CD4-positive, alpha-beta T cell treated with Interleukin-17A for 4 hours (primary cell): ENCODE data around the gene PFKL.

Experiments used
- DNase-seq: peaks from one replicate; pipeline ENCODE4 v3.0.0-alpha.2; 2020; ENCODE audit warnings: mixed read lengths

Gene PFKL

DNA sequence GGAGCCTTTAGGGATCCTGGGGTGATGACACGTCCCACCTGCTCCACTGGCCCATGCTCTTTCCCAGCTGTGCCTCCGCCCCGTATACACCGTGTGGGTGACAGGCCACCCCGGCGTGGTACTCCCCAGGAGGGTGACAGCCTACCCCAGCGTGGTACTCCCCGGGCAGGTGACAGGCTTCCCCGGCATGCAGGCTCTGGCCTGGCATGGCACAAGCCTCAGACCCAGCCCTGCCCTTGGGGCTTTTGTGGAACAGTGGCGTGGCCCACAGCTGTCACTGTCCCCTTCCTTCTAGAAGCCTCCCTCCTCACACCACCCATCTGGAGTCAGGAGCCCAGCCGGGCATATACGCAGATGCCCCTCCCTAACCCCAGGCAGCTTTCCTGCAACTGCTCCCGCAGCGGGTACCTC, 4.7 kb upstream of the PFKL start:
- no peak for DNase-seq

DNA sequence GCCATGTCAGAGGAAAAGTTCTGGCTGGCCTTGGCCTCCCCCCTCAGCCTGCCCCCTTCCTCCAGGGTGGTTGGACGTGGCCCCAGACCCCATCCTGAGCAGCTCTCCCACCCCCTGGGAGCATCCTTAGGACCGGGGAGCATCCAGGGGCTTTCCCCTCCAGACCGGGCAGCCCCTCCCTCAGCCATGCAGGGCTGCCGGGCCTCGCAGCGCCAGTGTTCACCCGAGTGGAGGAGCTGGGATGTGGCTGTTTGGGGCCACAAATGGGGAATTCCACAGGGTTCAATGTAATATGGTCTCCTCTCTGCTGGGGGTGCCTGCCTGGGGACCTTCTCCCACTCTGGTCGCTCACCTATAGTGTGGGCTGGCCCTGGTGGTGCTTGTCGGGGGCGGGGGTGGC, 4.2 kb upstream of the PFKL start:
- DNase-seq, result no peak

DNA sequence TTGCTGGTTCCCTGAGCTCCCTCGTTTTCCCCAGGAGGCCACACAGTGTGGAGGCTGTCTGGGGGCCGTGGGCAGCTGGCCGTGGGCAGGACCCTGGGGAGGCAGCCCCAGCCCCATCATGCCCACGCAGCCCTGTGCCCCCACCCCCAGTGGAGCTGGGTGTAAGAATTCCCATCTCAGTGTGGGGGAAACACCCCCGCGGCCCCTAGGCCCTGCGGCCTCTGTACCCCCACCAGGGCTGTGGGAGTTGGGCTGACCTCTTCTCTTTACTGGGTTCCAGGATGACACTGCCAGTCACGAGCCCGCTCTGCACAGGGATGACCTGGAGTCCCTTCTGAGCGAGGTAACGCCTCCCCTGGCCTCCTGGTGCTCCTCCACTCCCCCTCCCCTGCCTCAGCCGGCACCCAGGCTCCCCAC, 3.7 kb upstream of the PFKL start:
- DNase-seq, result no peak

DNA sequence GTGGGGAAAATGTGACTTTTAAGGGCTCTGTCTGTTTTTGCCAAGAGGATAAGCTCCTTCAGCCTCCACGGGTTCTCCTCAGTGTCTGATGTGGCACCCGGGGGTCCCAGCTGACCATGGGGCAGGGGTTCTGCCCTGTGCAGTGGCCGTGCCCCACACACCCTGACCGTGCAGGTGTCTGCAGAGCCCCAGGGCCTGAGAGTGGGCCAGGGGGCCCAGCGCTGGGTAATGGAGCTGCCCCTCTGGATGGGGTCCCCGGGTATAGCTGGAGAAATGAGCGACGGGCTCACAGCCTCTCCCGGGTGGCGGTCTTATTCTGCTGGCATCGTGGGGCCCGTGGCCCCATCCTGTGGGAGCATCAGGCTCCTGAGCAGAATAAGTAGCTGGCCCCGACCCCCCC, 2.9 kb upstream of the PFKL start:
- DNase-seq, result no peak

DNA sequence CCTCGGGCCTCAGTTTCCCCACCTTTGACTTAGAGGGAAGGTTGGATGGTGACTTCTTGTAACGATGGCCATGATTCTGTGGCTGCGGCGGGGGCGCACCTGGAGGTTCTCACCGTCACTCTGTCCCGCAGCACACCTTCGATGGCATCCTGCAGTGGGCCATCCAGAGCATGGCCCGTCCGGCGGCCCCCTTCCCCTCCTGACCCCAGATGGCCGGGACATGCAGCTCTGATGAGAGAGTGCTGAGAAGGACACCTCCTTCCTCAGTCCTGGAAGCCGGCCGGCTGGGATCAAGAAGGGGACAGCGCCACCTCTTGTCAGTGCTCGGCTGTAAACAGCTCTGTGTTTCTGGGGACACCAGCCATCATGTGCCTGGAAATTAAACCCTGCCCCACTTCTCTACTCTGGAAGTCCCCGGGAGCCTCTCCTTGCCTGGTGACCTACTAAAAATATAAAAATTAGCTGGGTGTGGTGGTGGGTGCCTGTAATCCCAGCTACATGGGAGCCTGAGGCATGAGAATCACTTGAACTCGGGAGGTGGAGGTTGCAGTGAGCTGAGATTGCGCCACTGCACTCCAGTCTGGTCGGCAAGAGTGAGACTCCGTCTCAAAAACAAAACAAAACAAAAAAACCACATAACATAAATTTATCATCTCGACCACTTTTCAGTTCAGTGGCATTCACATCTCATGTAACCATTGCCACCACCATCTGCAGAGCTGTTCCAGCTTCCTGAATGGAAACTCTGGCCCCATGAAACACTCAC, 2.1 kb upstream of the PFKL start:
- DNase-seq, result peak; percentile 83

DNA sequence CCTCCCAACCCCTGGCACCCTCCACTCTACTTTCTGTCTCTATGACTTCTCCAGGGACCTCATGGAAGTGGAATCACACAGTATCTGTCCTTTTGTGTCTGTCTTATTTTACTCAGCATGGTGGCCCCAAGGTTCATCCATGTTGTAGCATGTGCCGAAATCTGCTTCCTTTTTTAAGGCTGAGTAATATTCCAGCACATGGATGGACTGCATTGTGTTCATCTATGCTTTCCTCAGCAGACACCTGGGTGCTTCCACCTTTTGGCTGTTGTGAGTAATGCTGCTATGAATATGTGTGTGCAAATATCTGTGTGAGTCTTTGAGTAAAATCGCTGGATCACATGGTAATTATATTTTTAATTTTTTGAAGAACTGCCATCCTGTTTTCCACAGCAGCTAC, 1.6 kb upstream of the PFKL start:
- DNase-seq, result no peak

DNA sequence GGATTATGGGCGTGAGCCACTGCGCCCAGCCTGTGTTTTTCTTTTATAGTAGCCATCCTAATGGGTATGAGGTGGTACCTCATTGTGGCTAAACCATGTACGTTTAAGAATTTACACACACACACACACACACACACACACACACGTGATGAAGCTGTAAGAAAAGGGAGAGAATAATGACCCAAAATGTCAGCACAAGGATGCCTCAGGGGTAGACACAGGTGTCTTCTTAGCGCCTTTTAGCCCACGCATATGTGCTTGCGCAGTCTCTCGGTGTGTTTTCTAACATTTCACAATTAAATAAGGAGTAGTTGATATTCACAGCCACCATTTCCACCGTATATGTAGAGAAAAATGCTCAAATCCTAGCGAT, 782 bp upstream of the PFKL start:
- peak; percentile 19 for DNase-seq

DNA sequence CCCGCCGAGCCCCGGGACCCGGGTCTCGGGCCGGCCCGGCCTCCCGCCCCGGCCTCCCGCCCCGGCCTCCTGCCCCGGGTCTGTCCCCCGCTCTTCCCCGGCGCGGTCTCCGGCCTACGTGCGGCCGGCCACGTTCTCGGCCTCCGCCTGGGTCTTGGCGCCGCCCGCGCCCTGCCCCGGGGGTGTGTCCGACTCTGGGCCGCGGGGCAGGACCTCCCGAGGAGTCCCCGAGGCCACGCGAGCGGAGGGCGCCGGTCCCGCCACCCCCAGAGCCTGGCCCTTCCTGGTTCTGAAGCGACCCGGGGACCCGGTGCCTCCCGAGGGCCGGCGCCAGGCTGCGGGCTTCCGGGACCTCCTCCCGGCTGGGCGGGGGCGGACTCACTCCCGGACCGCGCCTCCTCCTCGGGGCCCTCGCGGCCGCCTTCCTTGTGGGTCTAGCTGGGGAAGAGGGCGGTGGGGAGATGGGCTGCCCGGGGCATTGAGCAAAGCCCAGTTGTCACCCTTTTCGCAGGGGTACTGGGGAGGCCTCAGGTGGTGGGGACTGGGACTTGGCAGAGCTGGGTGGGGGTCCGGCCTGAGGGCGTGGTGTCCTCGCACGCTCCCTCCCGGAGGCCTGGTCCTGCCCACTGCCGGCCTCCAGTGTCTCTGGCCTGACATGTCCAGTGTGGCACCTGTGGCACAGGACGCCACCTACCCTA, 558 bp downstream of the PFKL start:
- peak; percentile 77 for DNase-seq

DNA sequence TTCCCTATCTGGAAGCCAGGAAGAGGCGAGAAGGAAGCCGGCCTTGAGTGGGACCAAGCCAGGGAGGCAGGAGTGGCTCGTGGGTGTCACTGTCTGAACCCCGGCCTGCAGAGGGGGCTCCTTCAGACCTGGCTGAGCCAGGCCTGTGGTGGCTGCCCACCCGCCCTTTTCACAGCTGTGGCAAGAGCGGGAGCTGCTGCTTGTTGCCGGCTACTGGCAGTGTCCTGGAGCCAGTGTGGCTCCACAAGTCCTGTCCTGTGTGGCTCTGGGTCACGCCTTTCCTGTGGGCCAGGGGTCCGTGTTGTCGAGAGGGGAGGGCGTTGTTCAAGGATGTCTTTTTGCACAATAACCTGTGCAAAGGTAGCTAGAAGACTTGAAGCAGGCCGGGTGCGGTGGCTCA, 1.3 kb downstream of the PFKL start:
- DNase-seq, result no peak

DNA sequence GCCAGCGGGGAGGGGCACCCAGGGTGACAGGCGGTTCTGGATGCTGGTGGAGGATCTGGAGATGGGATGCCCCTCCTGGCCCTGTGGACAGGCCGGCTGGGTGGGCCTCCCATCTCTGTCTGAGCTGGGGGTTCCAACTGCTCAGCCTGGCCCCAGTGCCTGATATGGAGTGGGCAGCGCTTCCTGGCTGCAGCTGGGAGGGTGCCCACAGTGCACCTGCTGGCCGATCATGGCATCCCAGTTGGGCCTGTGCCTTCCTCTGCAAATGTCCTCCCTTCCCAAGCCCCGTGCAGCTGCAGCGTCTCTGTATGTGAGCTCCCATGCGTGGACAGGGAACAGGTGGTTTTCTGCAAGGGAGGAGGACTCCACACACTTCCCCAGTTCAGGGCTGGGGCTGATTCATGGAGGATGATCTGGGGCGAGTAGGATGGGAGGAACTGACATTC, 2.1 kb downstream of the PFKL start:
- no peak for DNase-seq

DNA sequence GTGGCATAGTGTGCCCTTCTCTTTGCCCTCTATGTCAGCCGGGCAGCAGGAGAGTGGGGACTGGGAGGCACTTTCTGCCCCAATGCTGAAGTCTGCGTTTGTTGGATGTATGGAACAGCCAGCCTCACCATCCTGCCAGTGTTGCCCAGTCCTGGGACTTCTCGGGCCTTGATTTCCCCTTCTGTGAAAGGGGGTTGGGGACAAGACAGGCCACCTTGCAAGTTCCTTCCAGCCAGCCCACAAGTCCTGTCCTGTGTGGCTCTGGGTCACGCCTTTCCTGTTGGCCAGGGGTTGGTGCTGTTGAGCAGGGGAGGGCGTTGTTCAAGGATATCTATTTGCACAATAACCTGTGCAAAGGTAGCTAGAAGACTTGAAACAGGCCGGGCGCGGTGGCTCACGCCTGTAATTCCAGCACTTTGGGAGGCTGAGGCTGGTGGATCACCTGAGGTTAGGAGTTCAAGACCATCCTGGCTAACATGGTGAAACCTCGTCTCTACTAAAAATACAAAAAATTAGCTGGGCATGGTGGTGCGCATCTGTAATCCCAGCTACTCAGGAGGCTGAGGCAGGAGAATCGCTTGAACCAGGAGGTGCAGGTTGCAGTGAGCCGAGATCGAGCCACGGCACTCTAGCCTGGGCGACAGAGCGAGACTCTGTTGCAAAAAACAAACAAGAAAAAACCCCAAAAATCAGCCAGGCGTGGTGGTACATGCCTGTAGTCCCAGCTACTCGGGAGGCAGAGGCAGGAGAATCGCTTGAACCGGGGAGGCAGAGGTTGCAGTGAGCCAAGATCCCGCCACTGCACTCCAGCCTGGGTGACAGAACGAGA, 2.9 kb downstream of the PFKL start:
- peak; percentile 25 for DNase-seq

DNA sequence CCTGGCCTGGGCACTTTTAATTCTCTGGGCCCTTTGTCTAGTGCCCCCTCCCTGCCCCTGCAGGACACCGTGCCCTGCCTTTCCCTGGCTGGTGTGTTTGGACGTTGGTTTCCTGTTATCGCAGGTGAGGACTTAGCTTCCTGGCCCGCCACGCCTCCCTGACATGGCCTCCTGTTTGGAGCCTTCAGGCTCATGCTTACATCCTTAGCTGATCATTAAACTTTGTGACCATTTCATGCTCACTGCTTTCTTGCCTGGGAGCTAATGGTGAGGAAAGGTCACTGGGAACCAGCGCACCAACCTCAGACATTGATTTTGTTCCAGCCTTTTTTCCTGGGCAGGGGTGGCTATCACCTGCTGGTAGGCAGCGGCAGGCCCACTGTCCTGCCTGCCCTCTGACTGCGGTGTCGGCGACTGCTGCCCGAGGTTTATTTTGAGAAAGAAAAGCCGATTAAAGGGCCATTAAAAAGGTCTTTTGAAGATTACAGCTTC, 3.7 kb downstream of the PFKL start:
- peak; percentile 50 for DNase-seq

DNA sequence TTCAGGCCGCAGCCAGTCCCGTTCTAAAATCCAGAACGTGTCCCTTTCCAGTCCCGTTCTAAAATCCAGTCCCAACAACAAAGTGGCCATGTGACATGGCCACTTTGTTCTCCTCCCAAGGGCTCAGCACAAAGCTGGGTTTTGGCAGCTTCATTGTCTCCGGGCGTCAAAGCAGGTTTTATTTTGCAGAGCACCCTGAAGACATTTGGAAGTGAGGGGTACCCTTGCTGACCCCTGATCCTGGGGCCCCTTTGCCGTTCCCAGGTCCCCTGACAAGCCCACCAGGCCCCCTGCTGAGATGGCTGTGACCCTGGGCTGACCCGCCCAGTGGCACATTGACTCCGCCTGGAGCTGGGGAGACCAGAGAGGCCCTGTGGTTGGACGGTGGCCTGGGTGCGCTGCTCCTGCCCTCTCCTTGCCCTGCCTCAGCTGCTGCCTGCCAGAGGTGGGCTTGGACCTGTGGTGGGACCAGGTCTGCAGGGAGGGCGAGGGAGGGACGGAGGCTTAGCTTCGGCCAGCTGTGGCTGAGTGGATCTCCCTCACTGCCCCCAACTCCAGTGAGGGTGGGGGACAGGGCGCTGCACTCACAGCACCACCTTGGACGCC, 4.3 kb downstream of the PFKL start:
- no peak for DNase-seq

DNA sequence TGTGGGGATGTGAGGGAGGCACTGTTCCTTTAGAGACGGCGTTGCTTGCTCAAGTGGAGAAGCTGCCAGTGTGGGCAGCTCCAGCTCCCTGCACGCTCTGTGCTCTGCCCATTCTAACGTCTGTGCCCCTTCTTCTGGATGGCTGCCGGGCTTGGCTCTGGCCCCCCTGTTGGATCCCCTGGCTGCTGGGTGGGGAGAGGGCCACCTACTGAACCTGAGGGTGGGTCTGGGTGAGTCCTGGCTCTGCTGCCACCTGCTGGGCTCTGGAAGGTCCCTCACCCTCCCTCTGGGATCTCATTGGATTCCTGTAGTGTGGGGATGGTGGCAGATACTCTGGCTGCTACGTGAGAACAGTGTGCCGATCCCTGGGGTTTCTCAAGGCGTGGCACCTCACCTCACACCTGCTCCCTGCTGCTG, 5.0 kb downstream of the PFKL start:
- DNase-seq, result peak; percentile 67

DNA sequence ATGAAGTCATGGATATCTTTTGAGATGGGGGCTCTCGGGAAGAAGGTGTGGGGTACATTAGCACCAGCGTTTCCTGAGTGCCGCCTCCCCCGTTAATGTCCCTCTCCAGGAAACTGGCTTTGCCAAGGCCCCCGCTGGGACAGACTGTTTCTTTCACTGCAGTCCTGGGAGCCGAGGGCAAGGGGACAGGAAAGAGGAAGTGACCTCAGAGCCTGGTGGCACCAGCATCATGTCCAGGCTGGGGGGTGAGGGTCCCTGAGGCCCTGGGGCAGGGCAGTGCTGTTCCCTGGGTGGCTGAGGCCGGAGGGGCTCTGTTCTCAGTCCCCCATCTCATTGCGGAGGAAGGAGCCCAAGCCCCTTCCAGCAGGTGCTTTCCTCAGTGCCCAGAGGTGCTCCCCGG, 5.8 kb downstream of the PFKL start:
- DNase-seq, result no peak

DNA sequence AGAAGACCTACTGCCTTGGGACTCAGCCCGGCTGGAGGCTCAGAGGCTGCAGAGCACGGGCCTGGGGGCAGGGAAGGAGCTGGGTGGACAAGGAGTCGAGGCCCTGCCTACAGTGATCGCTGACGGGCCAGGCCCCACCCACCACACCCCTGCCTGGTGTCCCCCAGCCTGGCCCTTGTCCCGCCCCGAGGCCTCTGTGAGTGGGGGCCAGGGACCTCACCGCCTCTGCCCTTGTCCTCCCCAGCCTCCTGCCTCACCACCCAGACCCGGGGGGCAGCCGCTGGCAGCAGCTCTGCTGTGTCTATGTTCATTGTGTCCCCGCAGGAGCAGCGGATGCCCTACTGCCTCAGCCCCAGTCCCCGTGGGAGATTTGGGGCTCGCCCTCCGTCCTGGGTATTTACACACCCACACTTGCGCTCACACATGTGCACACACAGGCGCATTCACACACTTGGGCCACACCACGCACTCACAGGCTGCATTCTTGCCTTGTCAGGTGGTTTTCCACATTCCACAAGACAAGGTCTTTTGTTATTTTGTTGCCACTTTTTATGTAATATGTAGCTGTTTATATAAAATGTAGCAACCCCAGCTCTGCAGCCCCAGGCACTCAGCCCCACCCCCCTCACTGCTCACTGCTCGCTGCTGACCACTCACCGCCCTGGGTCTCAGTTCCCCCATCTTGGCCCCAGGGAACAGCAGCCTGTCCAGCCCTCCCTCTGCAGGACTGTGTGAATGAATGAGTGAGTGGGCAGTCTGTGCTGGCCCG, 7.3 kb downstream of the PFKL start:
- DNase-seq, result no peak

DNA sequence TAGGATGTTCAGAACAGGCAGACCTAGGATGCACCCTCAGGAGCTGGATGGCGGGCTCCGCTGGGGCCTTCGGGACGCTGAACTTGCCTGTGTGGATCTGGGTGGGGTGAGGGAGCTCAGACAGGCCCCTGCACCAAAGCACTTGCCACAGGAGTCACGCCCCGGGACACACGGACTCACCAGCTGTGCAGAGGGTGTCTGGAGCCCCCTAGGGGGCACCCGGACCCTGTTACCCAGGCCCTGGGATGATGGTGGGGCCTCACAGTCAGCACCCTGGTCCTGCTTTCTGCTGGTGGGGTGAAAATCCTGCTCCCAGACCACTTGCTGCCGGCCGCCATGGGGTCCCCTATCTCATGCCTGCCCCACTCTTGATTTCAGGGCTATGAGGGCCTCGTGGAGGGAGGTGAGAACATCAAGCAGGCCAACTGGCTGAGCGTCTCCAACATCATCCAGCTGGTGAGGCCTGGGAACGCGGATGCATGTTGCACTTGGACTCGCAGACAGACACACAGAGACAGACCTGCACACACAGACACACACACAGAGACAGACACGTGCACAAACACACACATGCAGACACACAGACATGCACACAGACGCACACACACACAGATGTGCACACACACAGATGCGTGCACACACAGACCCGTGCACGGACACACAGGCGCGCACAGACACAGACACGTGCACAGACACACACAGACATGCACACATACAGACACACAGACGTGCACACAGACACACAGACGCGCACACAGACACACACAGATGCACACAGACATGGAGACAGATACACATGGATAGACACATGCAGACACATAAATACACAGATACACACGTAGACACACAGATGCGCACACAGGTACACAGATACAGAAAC, 11.0 kb downstream of the PFKL start:
- no peak for DNase-seq

DNA sequence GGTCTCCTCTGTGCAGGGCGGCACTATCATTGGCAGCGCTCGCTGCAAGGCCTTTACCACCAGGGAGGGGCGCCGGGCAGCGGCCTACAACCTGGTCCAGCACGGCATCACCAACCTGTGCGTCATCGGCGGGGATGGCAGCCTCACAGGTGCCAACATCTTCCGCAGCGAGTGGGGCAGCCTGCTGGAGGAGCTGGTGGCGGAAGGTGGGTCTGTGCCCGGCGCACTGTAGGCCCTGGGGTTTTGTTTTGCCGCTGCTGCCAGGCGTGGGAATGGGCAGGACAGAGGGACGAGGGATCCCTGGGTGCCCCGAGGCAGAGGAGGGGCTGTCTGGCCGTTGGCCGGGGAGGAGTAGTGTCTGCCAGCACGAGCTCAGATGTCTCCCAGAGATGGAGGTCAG, 12.2 kb downstream of the PFKL start:
- DNase-seq, result no peak

DNA sequence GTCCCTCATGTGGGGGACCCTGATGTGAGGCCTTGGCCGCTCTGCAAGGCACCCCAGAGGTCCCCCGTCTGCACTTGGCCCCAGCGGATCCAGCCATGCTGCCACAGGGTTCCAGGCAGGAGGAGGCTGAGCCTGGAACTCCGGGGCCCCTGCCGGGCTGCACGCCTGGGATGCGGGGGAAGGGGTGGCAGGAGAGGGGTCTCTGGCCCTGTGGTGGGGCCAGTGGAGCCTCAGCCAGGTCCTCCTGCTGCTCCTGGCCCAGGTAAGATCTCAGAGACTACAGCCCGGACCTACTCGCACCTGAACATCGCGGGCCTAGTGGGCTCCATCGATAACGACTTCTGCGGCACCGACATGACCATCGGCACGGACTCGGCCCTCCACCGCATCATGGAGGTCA, 12.9 kb downstream of the PFKL start:
- DNase-seq, result no peak

DNA sequence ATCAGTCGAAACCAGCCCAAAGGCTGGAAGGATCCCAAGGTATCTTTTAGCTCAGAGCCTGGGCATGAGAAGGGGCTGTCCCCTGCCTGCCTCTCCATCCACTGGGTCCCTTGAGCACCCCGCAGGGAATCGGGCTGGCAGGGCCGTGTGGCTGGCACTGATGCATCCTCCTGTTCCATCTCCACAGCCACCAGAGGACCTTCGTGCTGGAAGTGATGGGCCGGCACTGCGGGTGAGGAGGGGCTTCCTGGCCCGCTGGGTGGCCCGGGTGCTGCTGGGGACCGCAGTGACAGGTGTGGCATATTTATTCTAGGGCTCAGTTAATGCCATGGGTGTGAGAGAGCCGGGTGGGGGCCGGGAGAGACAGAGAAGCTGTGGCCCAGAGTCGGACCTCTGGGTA, 13.6 kb downstream of the PFKL start:
- no peak for DNase-seq

DNA sequence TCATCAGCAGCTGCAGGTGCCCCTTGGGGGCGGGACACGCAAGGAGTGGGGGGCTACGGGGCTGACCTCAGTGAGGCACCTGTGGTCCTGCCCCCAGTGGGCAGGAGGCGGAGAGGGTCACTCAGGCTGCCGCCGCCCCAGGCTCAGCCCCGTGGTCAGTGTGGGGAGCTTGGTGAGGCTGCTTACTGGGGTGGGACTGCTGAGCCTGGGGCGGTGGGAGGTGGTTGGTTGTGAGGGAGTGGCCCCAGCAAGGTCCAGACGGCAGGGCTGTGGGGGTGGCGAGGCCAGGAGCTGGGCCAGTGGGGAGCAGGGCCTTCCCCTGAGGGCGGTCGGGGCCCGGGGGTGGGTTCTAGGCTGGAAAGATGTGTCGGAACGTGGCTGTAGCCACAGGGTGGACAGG, 14.3 kb downstream of the PFKL start:
- no peak for DNase-seq
